Measurements from ENCODE around the gene SMU1. TPM values are rescaled to one million over a fixed set of nuclear protein-coding genes. Genes with fewer than 3 reads are reported as not detected.
A peak's percentile ranks its signal among the peaks of the same experiment; 100 is the strongest.

SMU1 gene
- total RNA-seq, 1 donor from 2014 or later = 24.3 TPM

- Mint-ChIP-seq H3K36me3 (peaks cover 2% of the 10 kb centered on the region), H3K4me3 (no peak overlapping the region), H3K27me3 (ENCODE audit: low read depth) (peaks cover 4% of the 10 kb centered on the region), H3K4me1 (no peaks in the 10 kb centered on the region), H3K9me3 (no peaks in the 10 kb centered on the region), H3K27ac (no peak overlapping the region)
- TF ChIP-seq, protein P1, sequence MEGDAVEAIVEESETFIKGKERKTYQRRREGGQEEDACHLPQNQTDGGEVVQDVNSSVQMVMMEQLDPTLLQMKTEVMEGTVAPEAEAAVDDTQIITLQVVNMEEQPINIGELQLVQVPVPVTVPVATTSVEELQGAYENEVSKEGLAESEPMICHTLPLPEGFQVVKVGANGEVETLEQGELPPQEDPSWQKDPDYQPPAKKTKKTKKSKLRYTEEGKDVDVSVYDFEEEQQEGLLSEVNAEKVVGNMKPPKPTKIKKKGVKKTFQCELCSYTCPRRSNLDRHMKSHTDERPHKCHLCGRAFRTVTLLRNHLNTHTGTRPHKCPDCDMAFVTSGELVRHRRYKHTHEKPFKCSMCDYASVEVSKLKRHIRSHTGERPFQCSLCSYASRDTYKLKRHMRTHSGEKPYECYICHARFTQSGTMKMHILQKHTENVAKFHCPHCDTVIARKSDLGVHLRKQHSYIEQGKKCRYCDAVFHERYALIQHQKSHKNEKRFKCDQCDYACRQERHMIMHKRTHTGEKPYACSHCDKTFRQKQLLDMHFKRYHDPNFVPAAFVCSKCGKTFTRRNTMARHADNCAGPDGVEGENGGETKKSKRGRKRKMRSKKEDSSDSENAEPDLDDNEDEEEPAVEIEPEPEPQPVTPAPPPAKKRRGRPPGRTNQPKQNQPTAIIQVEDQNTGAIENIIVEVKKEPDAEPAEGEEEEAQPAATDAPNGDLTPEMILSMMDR (IDR thresholded peaks at IDR 0.05; ENCODE audit: unreplicated experiment) = no peak
- DNase-seq (ENCODE audit: low spot score in 2 of 2, unreplicated experiment in 2 of 2) = no peak
Observed at GRCh38 chr9:33082128-33082527, 5.7 kb upstream of the SMU1 start.

- Mint-ChIP-seq H3K4me3 (no peak overlapping the region), H3K9me3 (no peaks in the 10 kb centered on the region), H3K27ac (no peak overlapping the region), H3K36me3 (peaks cover 2% of the 10 kb centered on the region), H3K4me1 (peaks cover 5% of the 10 kb centered on the region), H3K27me3 (ENCODE audit: low read depth) (no peaks in the 10 kb centered on the region)
- TF ChIP-seq, protein P1 (IDR thresholded peaks at IDR 0.05; ENCODE audit: unreplicated experiment) = peak; percentile 64
- DNase-seq (ENCODE audit: low spot score in 2 of 2, unreplicated experiment in 2 of 2) = peak in 1 of 2 experiments; percentile 47
Observed at GRCh38 chr9:33081128-33081851, 4.8 kb upstream of the SMU1 start.

DNA sequence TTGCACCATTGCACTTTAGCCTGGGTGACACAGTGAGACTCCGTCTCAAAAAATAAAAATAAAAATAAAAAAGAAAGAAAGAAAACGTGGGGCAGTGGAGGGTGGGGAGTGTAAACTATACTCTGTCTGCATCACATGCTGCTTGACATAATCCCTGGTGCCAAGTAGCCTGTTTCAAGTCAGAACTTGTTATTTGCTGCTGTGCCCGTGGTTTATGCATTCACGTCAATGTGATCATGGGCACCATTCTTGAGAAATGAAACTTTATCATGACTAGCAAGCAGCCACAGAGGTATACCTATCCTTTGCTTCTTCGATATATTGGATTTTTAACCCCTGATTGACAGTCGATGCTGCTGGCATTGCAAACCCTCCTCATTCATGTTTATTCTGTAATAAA is 4.1 kb upstream of the SMU1 start:
- Mint-ChIP-seq H3K4me3 (no peak overlapping the region), H3K27me3 (ENCODE audit: low read depth) (no peaks in the 10 kb centered on the region), H3K9me3 (no peaks in the 10 kb centered on the region), H3K27ac (no peak overlapping the region), H3K36me3 (peaks cover 2% of the 10 kb centered on the region), H3K4me1 (peaks cover 10% of the 10 kb centered on the region)
- TF ChIP-seq, protein P1 (IDR thresholded peaks at IDR 0.05; ENCODE audit: unreplicated experiment) = no peak
- DNase-seq (ENCODE audit: low spot score in 2 of 2, unreplicated experiment in 2 of 2) = no peak

DNA sequence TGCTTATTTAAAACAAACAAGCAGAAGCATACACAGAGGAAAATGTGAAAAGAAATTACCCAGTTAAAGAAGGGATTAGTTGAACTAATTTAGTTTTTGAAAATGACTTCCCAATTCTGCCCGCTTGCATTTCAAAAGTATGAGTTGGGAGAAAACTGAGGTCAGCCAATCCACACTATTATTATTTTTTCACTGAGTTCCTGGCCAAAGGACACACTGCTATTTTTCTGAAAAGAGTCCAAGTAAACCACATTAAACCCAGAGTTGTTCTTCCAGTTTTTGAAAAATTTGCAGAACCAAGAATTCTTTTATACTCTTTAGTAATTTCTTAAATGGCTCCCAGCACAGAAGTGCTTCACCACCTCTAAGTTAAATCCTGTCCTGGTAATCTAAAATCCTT is 7.5 kb downstream of the SMU1 start:
- DNase-seq (ENCODE audit: low spot score in 2 of 2, unreplicated experiment in 2 of 2) = no peak
- Mint-ChIP-seq H3K9me3 (no peaks in the 10 kb centered on the region), H3K27ac (no peak overlapping the region), H3K4me3 (no peak overlapping the region), H3K4me1 (no peaks in the 10 kb centered on the region), H3K27me3 (ENCODE audit: low read depth) (no peaks in the 10 kb centered on the region), H3K36me3 (peaks cover 33% of the 10 kb centered on the region)
- TF ChIP-seq, protein P1 (IDR thresholded peaks at IDR 0.05; ENCODE audit: unreplicated experiment) = no peak

DNA sequence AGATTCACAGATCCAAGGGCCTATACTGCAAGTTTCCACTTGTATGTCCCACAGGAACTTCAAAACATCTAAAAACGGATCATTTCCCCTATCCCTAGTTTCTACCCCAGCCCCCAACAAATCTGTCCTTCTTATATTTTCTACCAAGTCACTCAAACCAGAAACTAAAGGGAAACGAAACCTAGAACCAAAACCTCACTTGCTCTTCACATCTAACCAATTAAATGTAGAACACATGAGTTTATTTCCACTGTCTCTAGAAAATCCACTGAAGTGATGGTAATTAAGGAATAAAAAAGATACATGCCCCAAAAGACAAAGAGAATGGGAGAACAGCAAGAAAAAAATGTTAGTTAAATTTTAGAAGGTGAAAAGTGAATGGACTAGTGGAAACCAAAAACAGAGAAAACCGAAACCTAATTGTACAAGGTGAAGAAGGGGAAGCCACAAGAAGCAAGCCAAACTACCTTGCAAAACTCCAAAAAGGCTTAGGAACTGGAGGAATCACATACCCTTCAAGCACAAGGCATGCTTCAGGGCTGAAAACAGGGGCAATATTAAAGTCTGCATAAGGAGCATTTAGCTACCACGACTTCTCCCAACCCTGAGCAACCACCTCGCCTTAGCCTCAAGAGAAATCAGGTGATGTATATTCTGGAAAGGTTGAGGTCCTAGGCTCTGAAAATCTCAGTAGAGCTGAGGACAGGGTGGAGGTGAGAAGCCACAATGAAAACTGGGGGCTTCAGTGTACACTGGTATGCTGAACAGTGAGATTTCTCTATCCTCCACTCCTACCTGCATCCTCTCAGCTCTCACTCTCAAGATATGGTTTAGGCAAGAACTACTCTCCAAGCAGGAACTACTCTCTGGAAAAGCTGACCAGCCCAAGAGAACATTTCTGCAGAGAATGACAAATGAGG is 11.1 kb downstream of the SMU1 start:
- Mint-ChIP-seq H3K4me3 (no peak overlapping the region), H3K36me3 (peaks cover 36% of the 10 kb centered on the region), H3K9me3 (no peaks in the 10 kb centered on the region), H3K4me1 (no peaks in the 10 kb centered on the region), H3K27ac (no peak overlapping the region), H3K27me3 (ENCODE audit: low read depth) (no peaks in the 10 kb centered on the region)
- DNase-seq (ENCODE audit: low spot score in 2 of 2, unreplicated experiment in 2 of 2) = no peak
- TF ChIP-seq, protein P1 (IDR thresholded peaks at IDR 0.05; ENCODE audit: unreplicated experiment) = no peak

Data from mesothelial cell of epicardium (in vitro differentiated cells).